IMR-90 (cell line): ENCODE measurements around the gene VPS37C. TPM values are rescaled to one million over a fixed set of nuclear protein-coding genes. Genes with fewer than 3 reads are reported as not detected.

Experiments used
- ATAC-seq: fragments of 200-7000 bp; cut with Tn5 transposase; 2 replicates; pipeline ENCODE4 v1.9.1; 2020; ENCODE audit warnings: low read depth, mild to moderate bottlenecking, moderate library complexity
- BruUV-seq: library from RNA; stranded (reverse); fragments of 400-500 nt; replicated peaks from 2 replicates; lab custom pipeline; 2021; lab: Mats Ljungman, UMichigan
- CTCF ChIA-PET: fragments of 300-600 bp; formaldehyde crosslinking; extraction: SDS; loops from one replicate; lab custom pipeline; 2021; ENCODE audit warnings: antibody characterized with exemption; lab: Yijun Ruan, JAX
- POLR2A ChIA-PET: fragments of 300-600 bp; sonication (Branson Sonifier 250); formaldehyde crosslinking; loops from one replicate; lab custom pipeline; 2022; ENCODE audit warnings: antibody characterized with exemption; ENCODE audit not compliant: unreplicated experiment; lab: Charles Lee
- DNase-seq: peaks from one replicate; pipeline ENCODE4 v3.0.0; 2013
- H2AFZ ChIP-seq: replicated peaks from 2 replicates; pipeline ENCODE3; 2013; ENCODE audit warnings: low read length, mild to moderate bottlenecking; ENCODE audit not compliant: poor library complexity
- H2AK5ac ChIP-seq: 2 replicates; pipeline ENCODE4 v1.6.1; 2013; ENCODE audit warnings: low read depth, low read length, inconsistent platforms
- H2AK9ac ChIP-seq: replicated peaks from 2 replicates; pipeline ENCODE3; 2013; ENCODE audit warnings: mild to moderate bottlenecking, low read depth, low read length, moderate library complexity; ENCODE audit not compliant: poor library complexity
- H2BK120ac ChIP-seq: 2 replicates; pipeline ENCODE4 v1.6.1; 2013; ENCODE audit warnings: low read depth, low read length, inconsistent platforms
- H2BK15ac ChIP-seq: 3 replicates; pipeline ENCODE4 v1.6.1; 2013; ENCODE audit warnings: low read depth, low read length, inconsistent platforms
- H2BK20ac ChIP-seq: 2 replicates; pipeline ENCODE4 v1.6.1; 2013; ENCODE audit warnings: low read depth, mild to moderate bottlenecking, inconsistent platforms, low read length, moderate library complexity
- H2BK5ac ChIP-seq: 2 replicates; pipeline ENCODE4 v1.6.1; 2013; ENCODE audit warnings: mild to moderate bottlenecking, low read depth, low read length, inconsistent platforms; ENCODE audit not compliant: poor library complexity, severe bottlenecking
- H3K14ac ChIP-seq: replicated peaks from 2 replicates; pipeline ENCODE4 v1.6.1; 2013; ENCODE audit warnings: low read depth, low read length, inconsistent platforms
- H3K18ac ChIP-seq: 2 replicates; pipeline ENCODE4 v1.6.1; 2013; ENCODE audit warnings: low read depth, low read length, control low read depth
- H3K23ac ChIP-seq: 2 replicates; pipeline ENCODE4 v1.6.1; 2013; ENCODE audit warnings: low read depth, low read length, inconsistent platforms
- H3K27ac ChIP-seq: 2 replicates; pipeline ENCODE4 v1.5.1; 2013; ENCODE audit warnings: mild to moderate bottlenecking, control low read depth, low read length; ENCODE audit not compliant: insufficient read depth
- H3K27me3 ChIP-seq: 2 replicates; pipeline ENCODE4 v1.6.1; 2013; ENCODE audit warnings: low read length; ENCODE audit not compliant: control insufficient read depth, insufficient read depth
- H3K36me3 ChIP-seq: 2 replicates; pipeline ENCODE4 v1.6.1; 2013; ENCODE audit warnings: low read length, mixed read lengths; ENCODE audit not compliant: control insufficient read depth, insufficient read depth
- H3K4ac ChIP-seq: 2 replicates; pipeline ENCODE4 v1.6.1; 2013; ENCODE audit warnings: low read depth, low read length, inconsistent platforms
- H3K4me1 ChIP-seq: 2 replicates; pipeline ENCODE4 v1.6.1; 2013; ENCODE audit warnings: low read length, mixed read lengths; ENCODE audit not compliant: control insufficient read depth, insufficient read depth
- H3K4me2 ChIP-seq: 2 replicates; pipeline ENCODE4 v1.6.1; 2013; ENCODE audit warnings: low read depth, mild to moderate bottlenecking, control low read depth, low read length, moderate library complexity
- H3K4me3 ChIP-seq: 2 replicates; pipeline ENCODE4 v1.5.1; 2013; ENCODE audit warnings: low read depth, mild to moderate bottlenecking, control low read depth, low read length, moderate library complexity; ENCODE audit not compliant: insufficient read depth
- H3K56ac ChIP-seq: 2 replicates; pipeline ENCODE4 v1.6.1; 2013; ENCODE audit warnings: low read length, inconsistent platforms; ENCODE audit not compliant: insufficient read depth; ENCODE audit errors: extremely low read depth
- H3K79me1 ChIP-seq, 2 experiments: 2 replicates each; pipeline ENCODE4 v1.6.1; 2013; ENCODE audit warnings: low read length in 2 of 2, inconsistent platforms in 1 of 2, low read depth in 1 of 2
- H3K9ac ChIP-seq: 2 replicates; pipeline ENCODE4 v1.6.1; 2013; ENCODE audit warnings: low read depth, low read length, control low read depth
- H3K9me1 ChIP-seq: 2 replicates; pipeline ENCODE4 v1.6.1; 2013; ENCODE audit warnings: low read length, inconsistent platforms; ENCODE audit not compliant: insufficient read depth
- H3K9me3 ChIP-seq: 2 replicates; pipeline ENCODE4 v1.6.1; 2013; ENCODE audit warnings: low read length; ENCODE audit not compliant: control insufficient read depth, insufficient read depth
- H4K20me1 ChIP-seq: 2 replicates; pipeline ENCODE4 v1.6.1; 2013; ENCODE audit warnings: low read length, inconsistent platforms; ENCODE audit not compliant: insufficient read depth
- H4K5ac ChIP-seq: 2 replicates; pipeline ENCODE4 v1.6.1; 2013; ENCODE audit warnings: mild to moderate bottlenecking, low read depth, low read length, control low read depth
- H4K8ac ChIP-seq, 2 experiments: 2 replicates each; pipeline ENCODE4 v1.6.1; 2013; ENCODE audit warnings: low read depth in 2 of 2, low read length in 2 of 2, control low read depth in 1 of 2, inconsistent platforms in 1 of 2
- H4K91ac ChIP-seq: 2 replicates; pipeline ENCODE4 v1.6.1; 2013; ENCODE audit warnings: low read depth, low read length, inconsistent platforms; ENCODE audit not compliant: insufficient read depth
- CEBPB ChIP-seq: IDR thresholded peaks from 2 replicates; pipeline ENCODE4 v1.6.1; 2012; ENCODE audit warnings: low read depth, low read length, improper control_type of control experiment
- MXI1 ChIP-seq: IDR thresholded peaks from 2 replicates; pipeline ENCODE4 v1.6.1; 2012; ENCODE audit warnings: low read depth, mild to moderate bottlenecking, low read length, moderate library complexity, borderline replicate concordance
- NFE2L2 ChIP-seq: fragments of 150-350 bp; IDR thresholded peaks from 2 replicates; pipeline ENCODE4 v1.6.1; 2016; ENCODE audit warnings: low read depth, mild to moderate bottlenecking, low read length
- WGBS, 2 experiments: methylation state at CpG; one replicate each; pipeline versions ENCODE4 v1.1.5 to v1.1.7; 2013; ENCODE audit warnings: missing lambda C conversion rate in 2 of 2; ENCODE audit not compliant: insufficient read length in 1 of 2; ENCODE audit errors: extremely low coverage in 2 of 2; 5-methylcytosine and 5-hydroxymethylcytosine counted together
- dilution Hi-C: fragments of 300-500 bp; cut with HindIII; formaldehyde crosslinking; loops from one replicate; pipeline ENCODE4 v1.14.3; 2018; ENCODE audit warnings: low sequenced_read_pairs; ENCODE audit not compliant: unreplicated experiment
- in situ Hi-C: fragments of 300-500 bp; cut with MboI; formaldehyde crosslinking; loops from 3 replicates; pipeline ENCODE4 v1.14.3; 2019; ENCODE audit warnings: low sequenced_read_pairs, inconsistent platforms, mixed read lengths
- intact Hi-C: fragments of 100-400 bp; cut with micrococcal nuclease; formaldehyde crosslinking; loops from 2 replicates; pipeline ENCODE4 v1.10.0; 2022
- polyA plus RNA-seq, 3 experiments: library from polyadenylated mRNA; depleted of rRNA; stranded (reverse); fragments of >200 nt; gene quantifications; 2 replicates each; pipeline ENCODE4 v1.2.3, GENCODE V29; 2012; ENCODE audit warnings: low replicate concordance in 1 of 3
- total RNA-seq: library from RNA; depleted of rRNA; stranded (reverse); fragments of >200 nt; gene quantifications from 2 replicates; pipeline ENCODE4 v1.2.3, GENCODE V29; 2012

The VPS37C gene
- total and polyA plus RNA-seq, 2 of the 4 experiments (the other 2 are of a cell fraction): 3.2 to 13.2 TPM

GRCh38 chr11:61151545-61152252 is 9.5 kb downstream of the VPS37C start:
- dilution Hi-C loops: no loop called here
- no peak overlapping the region for H3K4me2 ChIP-seq
- in situ Hi-C loops: no loop called here
- peaks cover 32% of the 10 kb centered on the region for H3K9me1 ChIP-seq
- H2BK20ac ChIP-seq: no peak overlapping the region; the same call in 1 of the 2 replicates
- H3K4ac ChIP-seq: peak overlapping the region; percentile 81
- H3K23ac ChIP-seq: peak overlapping the region; percentile 28; the same call in 1 of the 2 replicates
- intact Hi-C loops: no loop called here
- H3K9me3 ChIP-seq: peaks cover 3% of the 10 kb centered on the region; the same call in 1 of the 2 replicates
- BruUV-seq: no TSS peak
- peaks cover 51% of the 10 kb centered on the region for H4K20me1 ChIP-seq
- H3K56ac ChIP-seq: no peak overlapping the region
- ChIA-PET CTCF (interaction anchor here (1.1 kb wide), 1 partner anchor 21 kb away, joined by 3 read pairs; no protein-coding TSS in a partner anchor), POLR2A (no interaction called here)
- no peak overlapping the region for H3K4me3 ChIP-seq
- no peak overlapping the region for H2AK9ac ChIP-seq
- H2BK120ac ChIP-seq: peak overlapping the region; percentile 24; the same call in 1 of the 2 replicates
- H4K8ac ChIP-seq: no peak overlapping the region
- DNase-seq (no peak), ATAC-seq (no peak)
- 76% methylated on average over 3 of the region's 12 CpGs; no CpG with 5 or more reads in 1 of the 2 experiments for WGBS, 2 experiments
- no peak overlapping the region for H2AFZ ChIP-seq
- H2BK15ac ChIP-seq: peak overlapping the region; percentile 66; the same call in 1 of the 3 replicates
- H3K14ac ChIP-seq: peak overlapping the region; percentile 7; the same call in 1 of the 2 replicates
- no peaks in the 10 kb centered on the region for H3K27me3 ChIP-seq
- H3K36me3 ChIP-seq: no peaks in the 10 kb centered on the region
- H4K91ac ChIP-seq: peak overlapping the region; percentile 50; the same call in 1 of the 2 replicates
- H3K79me1 ChIP-seq: peaks cover 53 to 71% of the 10 kb centered on the region in 2 experiments
- no peak for TF ChIP-seq NFE2L2
- TF ChIP-seq CEBPB: no peak
- no peak for TF ChIP-seq MXI1
- peak overlapping the region; percentile 7; the same call in 1 of the 2 replicates for H4K5ac ChIP-seq
- no peak overlapping the region for H3K9ac ChIP-seq
- H3K18ac ChIP-seq: 0 out of 2 replicates have a peak overlapping the region, but pooled peaks have one; percentile 20
- no peak overlapping the region for H2BK5ac ChIP-seq
- peaks cover 30% of the 10 kb centered on the region for H3K4me1 ChIP-seq
- H3K27ac ChIP-seq: no peak overlapping the region
- peak overlapping the region; percentile 45; the same call in 1 of the 2 replicates for H2AK5ac ChIP-seq
